Fibroblast of skin of scalp (primary cell): ENCODE data around the gene STEAP1B.

ENCODE experiments used
- DNase-seq: peaks from one replicate; pipeline ENCODE4 v3.0.0-alpha.2; 2013

The STEAP1B gene

DNA sequence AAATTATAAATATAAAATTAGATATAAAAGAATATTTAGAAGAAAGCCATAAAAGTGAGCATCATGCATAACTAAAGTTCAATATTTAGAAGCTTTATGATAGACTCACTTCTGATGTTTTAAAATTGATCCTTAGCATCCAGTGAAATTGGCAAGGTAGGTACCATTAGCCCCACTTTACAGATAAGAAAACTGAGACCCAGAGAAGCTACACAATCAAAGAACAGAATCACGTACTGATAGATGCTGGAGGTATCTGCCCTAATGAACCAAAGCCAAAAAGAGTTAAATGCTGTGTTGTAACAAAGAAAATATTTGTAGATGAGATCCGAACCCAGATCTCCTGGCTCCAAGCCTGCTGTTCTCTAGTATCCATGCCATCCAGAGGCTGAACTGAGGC lies 100.4 kb downstream of the STEAP1B start:
- DNase-seq = no peak

DNA sequence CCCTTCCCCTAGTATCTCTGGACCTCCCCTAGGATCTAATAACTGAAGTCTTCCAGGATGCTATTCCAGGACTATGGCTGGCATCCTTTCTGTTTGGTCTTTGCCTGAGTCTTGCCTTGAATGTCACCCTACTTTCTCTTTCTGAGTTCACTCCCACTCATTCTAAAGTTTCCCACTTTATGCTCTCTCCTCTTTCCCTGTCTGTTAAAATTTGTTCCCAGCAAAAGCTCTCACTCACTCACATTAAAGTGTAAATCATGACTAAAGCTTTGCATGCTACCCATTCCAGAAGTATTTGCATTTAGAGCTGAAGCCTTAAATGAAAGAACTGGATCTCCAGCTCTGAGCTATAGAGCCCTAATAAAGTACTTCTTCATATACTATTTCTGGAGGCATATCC lies 100.9 kb downstream of the STEAP1B start:
- DNase-seq = no peak

DNA sequence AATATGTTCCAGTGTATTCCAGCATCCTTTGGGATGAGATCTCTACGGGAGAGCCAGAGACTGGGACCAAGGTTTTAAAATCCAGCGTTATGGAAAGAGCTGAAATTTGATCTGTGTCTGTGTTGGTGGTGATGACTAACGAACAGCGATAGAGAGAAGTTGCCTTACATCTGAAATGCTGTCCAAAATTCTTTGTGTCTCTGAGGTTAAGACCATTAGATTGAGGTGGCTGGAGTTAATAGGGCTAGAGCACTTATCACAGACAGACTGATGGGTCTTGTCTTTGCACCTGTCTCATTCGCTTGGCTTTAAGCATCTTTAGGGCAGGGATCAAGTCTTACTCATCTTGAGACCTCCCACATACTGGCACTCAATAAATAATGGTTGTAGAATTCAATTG lies 102.0 kb downstream of the STEAP1B start:
- DNase-seq = no peak

DNA sequence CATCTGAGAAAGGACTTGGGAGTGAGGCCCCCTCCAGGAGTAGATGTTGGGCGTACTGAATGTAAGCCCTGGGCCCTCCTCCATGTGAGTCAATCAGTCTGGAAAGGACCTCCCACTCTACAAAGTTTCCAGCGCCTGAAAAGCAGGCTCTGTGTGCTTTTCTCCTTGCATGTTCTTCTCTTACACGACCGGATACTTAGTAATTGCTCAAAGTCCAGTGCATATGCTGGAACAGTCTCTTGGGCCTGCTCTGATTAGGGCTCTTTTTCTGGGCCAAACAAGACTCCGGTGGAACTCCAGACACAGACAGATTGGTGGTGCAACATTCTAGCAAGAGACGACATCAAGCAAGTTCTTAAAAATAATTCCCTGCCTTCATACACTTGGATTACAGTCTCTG lies 104.8 kb downstream of the STEAP1B start:
- DNase-seq = no peak

DNA sequence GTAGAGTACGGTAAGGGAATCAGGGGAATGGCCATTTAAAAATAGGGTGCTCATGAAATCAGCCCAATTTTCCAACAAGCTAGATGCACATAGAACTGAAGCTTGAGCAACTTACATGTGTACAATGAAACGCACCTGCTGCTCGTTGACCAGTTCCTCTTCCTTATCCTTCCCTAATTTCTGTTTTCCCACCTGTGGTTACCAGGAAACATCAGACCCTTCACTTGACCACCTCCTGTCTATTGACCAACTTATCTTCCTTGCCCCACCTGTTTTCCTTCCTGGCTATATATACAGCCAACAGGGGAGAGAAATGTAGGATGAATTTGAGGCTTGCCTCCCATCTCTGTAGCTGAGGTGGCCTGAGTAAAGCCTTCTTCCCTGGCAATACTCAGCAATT lies 105.2 kb downstream of the STEAP1B start:
- DNase-seq = no peak

DNA sequence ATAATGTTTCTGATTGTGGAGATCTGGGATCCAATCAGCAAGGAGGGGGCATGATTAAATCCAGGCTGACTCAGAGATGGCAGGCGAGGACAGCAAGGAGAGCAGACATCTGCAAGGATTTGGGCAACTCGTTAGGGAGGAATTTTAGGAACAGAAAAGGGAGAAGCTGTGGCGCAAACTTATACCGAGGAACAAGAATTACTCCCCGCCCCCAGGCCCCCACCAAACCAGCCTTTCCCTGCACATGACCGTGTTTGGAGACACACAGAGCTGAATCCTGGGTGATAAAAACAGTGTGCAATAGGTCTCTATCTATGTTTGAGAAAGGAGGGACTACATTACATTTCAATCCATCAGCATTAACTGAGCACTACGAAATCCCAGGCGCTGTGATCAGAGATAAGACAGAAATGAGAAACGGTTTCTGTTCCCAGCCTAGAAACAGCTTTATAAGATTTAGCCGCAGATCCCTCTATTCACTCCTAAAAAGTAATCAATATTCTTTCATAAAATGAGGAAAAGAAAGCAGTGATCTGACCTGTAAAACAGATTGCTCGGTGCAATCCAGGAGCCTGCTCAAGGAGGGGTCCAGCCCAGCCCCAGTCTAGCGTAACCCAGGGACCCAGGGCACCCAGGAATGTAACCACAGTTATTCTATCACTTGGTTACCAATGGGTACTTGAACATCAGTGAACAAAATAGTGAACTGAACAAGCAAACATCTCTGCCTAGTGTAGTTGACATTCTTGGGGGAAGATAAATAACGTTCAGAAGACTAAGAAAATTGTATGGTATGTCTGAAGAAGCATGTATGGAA lies 105.9 kb downstream of the STEAP1B start:
- no peak for DNase-seq

DNA sequence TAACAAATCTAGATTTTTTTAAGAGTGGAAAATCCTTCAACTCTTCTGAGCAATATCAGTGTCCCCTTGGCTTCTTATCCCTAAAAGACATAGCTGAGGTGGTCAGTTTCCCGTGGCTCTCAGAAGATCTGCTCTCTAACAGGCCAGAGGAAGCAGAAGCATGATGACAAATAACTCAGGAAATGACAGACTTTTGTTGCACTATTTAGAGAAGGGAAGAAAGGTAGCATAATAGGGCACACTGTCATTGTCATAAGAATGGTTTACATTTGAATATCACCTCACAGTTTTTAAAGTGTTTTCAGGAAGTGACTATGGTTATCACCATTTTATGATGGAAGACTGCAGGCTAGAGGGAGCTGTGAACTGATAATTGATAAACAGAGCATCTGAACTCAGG lies 109.5 kb downstream of the STEAP1B start:
- no peak for DNase-seq

DNA sequence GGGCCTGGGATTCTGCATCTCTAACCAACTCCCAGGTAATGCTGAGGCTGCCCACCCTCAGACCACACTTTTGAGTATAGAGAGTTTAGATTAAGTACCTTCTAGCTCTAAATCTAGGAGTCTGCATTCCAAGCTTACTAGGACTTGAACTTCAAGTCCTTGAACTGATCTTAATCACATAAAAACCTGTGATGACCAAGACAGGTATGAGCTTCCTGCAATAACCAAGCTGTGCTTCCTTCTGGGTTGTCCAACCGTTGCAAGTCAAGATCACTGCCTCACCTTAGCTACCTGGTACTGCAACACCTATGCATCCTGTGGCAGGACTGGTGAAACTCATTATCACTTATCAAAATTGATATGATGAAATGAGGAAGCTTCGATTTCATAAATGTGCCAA lies 110.1 kb downstream of the STEAP1B start:
- no peak for DNase-seq

DNA sequence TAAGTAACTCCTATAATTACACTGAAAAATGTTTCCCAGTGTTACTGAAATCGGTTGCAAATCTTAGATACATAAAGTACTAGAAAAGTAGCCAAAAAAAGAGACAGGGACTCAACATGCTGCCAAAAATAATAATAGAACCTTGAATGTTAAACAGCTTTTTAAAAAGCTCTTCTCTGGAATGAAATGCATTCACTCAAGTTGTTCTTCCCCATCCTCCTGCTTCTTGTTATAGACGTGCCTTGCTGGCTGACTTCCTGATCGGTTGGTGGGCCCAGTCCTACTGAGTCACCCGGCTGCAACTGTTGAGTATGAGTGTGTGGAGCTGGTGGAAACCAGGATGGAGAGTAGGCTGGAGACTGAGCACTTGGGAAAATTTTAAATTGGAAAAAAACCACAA lies 112.4 kb downstream of the STEAP1B start:
- peak; percentile 79 for DNase-seq

DNA sequence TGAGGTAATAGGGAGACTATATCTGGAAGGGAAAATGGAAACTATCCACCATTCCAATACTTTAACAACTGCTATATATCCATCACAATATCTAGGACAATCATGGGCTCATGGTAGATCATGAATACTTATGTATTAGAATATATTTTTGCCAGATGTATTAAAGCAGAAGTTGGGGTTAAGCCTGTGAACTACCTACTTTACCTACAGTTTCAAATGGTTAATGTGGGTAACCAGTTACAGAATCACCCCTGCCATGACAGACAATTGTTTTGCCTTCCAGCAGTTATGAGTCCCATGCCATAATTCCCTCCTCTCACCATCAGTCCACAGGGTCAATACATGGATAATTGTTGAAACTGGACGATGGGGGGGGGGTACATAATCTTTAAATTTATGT lies 113.1 kb downstream of the STEAP1B start:
- no peak for DNase-seq

DNA sequence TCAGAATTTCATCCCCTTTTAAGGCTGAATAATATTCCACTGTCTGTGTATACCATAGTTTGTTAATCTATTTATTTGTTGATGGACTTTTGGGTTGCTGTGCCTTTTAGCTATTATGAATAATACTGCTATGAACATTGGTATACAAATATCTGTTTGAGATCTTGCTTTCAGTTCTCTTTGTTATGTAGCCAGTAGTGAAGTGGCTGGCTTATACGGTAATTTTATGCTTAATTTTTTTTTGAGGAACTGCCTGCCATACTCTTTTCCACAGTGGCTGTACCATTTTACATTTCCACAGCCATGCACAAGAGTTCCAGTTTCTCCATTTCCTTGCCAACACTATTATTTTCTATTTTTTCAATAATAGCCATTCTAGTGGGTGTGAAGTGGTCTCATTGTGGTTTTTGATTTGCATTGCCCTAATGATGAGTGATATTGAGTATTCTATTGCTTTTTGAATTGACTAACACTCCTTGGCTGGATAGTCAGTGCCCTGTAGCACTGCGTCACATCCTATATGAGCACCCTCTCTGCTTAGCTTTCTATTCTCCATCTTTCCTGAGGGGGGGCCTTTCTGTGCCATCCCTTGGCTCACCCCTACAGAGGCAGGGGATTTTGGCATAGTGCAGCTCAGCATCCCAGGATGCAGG lies 113.7 kb downstream of the STEAP1B start:
- DNase-seq = no peak

DNA sequence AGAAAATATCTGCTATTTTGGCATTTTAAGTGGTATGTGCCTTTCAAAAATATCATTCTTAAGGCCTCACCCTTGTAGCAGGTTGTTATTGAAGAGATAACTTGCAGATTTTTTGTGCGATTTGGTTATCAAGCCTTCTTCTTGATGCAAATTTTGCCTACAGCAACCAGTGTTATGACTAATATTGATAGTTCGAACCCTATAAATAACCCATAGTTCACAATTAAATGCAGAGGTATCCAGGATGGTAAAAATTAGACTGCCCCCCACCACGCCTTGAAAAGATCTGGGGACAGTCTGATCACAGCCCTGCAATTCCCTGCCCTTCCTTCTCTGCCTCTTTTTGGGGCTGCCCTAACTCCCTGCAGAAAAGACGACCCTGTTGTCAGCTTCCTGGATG lies 114.7 kb downstream of the STEAP1B start:
- DNase-seq = no peak

DNA sequence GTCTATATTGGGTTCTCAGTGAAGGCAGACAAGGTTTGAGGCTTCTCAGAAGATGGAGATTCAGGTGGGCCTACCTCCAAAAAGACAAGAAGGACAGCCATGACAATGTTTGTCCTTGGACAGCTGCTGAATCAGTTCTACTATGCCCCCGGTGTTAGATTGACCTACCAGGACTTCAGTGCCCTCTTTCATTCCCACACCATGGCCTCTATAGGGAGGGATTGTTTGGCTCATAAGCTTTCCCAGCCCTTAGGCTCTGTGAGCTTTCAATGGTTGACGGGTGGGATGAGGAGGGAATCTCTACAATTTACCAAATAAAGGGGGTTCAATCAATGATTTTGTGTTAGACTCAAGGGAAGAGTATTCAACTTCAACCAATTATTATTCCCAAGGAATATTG lies 119.7 kb downstream of the STEAP1B start:
- DNase-seq = no peak

DNA sequence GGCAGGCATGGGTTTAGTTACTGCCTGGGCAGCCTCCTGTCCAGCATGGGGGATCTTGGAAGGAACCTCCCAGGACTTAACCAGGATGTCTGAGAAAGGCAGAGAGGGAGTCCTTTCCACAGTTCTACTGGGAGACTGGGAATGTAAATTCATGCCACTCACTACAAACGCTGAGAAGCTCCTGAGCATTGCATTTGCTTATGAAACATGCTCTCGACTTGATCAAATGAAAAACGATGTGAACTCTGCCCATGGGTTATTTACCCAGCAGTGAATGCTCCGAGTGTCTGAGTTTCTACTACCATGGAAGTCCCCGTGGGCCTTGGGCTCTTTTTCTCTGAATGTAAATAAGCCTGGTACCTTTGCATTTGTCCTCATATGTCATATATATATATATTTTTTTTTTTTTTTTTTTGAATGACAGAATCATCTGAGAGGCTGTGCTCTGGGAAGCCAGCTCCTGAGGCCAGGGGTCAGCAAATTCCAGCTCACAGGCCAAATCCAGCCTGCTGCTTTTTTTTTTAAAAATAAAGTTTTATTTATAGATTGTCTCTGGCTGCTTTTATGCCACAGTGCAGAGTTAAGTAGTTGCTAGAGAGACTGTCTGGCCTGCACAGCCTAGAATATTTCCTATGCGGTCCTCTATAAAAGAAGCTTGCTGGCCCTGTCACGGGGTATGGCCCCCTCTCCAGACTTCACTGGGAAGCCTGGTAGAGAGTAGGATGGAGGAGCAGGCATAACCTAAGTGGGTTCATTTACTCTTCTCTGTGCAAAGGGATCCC lies 121.6 kb downstream of the STEAP1B start:
- DNase-seq = no peak

DNA sequence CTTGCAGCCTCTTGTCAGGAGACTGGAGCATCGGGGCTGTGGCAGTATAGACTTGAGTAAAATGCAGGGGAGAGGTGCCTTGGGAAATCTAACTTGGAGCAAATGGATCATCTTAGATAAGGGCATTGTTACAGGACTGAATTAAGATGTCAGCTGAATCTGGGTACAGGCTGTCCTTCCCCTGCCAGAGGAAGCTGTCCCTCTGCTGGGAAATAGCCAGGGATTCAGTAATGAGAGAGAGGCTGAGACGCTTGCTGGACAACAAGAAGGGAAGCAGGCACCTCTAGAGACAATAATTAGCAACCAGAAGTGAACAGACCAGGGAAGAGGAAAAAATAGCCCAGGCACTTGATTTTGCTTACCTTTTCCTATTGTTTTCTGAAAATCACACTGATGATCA lies 122.3 kb downstream of the STEAP1B start:
- no peak for DNase-seq

DNA sequence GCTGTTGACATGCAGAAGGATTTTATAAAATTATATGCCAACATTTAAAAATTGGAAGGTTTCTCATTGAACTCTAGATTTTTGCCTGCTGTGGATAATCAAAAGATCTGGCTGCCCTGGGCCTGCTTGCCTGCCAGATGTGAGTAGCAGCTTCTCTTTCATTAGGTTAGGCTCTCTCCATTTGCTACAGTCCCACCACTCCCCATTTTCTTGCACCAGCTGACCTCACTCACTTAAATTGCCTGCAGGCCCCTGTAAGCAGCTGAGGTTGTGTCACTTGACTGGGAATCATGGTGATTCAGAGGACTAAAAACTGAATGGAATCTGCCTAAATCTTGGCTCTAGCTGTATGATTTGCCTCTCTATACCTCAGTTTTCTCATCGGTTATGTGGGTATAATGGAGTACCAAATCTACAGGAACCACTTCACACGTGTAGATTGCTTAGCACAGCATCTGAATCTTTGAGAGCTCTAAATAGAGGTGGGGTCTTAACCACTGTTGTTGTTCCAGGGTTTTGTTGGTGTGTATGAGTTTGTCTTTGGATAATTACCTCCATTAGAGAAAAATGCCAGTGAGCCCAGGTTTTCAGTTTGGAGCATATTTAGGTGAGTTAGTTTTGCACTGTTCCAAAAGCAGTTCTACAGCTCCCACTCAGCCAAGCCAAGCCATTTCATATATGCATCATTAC lies 124.5 kb downstream of the STEAP1B start:
- no peak for DNase-seq

DNA sequence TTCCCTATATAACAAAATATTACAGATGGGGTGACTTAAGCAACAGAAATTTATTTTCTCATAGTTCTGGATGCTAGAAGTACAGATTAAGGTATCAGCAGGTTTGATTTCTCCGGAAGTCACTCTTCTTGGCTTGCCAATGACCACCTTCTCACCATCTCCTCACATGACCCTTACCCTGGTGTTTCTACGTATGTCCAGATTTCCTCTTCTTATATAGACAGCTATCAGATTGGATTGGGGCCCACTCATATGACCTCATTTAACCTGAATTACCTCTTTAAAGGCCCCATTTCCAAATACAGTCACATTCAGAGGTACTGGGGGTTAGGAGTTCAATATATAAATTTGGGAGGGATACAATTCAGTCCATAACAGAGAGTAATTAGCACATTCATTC lies 126.1 kb downstream of the STEAP1B start:
- no peak for DNase-seq

DNA sequence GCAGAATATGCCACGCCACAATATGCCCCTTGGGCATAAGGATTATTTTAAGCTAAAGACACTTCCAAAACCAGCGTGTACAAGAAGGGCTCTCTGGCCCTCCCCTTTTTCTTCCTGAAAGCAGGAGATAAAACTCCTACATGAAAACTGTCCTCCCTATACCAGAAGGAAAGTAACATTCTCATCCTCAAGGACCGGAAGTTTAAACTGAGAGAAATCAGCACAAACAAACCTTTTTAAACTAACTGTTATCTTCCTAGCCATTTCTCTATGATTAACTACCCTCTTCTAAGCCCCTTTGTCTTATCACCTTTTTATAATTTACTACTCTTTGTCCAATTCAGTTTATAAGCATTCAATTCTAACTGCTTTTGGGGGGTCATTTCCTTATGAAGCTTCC lies 126.6 kb downstream of the STEAP1B start:
- DNase-seq = no peak

DNA sequence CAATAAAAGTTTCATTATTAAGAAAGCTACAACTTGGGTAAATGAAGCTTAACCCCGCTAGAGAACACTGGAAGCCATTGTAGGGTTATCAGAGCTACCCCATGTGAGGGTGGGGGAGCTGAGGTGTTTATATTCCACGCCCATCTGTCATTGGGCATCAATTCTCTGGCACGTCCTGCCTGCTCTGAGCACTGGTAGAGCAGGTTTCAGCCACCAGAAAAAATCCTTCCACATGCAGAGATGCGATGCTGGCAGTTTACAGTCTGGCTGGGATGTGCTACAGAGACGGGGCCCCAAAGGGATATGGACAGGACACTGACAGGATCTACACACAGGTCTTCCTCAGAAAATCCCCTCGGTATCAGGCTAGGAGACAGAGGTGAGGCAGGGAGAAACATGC lies 127.1 kb downstream of the STEAP1B start:
- no peak for DNase-seq

DNA sequence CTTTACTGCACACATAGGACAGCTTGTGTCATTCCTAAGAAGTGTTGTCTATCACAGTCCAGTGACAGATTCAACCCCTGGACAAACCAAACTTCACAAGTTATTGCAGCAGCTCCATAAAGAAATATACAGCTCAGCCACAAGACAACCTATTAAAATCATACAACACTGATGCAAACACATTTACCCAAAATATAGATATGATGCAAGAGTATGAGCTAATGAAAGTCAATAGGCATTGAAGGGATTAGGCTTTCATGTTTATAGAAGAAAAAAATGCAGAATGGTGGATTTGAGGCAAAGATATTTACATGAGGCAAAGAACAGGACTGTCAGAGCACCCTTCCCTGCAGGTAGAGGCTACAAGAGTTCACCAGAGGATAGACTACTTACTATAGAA lies 128.1 kb downstream of the STEAP1B start:
- DNase-seq = no peak
